ENCODE results near the gene CACNA2D3. TPM values are rescaled to one million over a fixed set of nuclear protein-coding genes. Genes with fewer than 3 reads are reported as not detected.

The CACNA2D3 gene
- total RNA-seq, 1 experiment from 2014 or later: not detected

DNA sequence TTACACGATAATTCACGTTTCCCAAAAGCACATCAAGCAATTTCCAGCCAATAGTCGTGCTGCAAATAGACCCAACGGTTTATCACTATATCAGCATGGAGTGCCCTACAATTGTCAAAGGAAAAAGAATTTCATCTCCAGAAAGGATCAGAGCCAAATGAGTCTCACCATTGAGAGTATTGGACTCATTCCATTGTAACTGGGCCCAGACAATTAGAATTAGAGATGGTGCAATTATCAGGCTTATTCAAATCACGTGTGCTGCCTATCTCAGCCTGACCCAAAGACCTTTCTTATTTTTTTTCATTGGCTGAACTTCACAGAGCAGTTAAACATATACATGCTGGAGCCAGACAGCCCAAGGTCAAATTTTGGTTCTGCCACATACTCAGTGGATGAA lies 892.6 kb downstream of the CACNA2D3 start:
- H3K4me3 ChIP-seq (ENCODE audit: low read depth, low read length): no peak overlapping the region
- CTCF ChIA-PET: no interaction called here
- Mint-ChIP-seq H3K9me3 (ENCODE audit: unreplicated experiment) (no peaks in the 10 kb centered on the region), H3K36me3 (ENCODE audit: insufficient read depth, unreplicated experiment) (no peaks in the 10 kb centered on the region), H3K4me3 (ENCODE audit: unreplicated experiment) (no peak overlapping the region), H3K27me3 (ENCODE audit: insufficient read depth, unreplicated experiment) (peaks cover 14% of the 10 kb centered on the region), H3K27ac (ENCODE audit: unreplicated experiment) (no peak overlapping the region), H3K4me1 (ENCODE audit: low read depth, unreplicated experiment) (no peaks in the 10 kb centered on the region)
- intact Hi-C loops (cut with micrococcal nuclease; ENCODE audit: unreplicated experiment): no loop called here
- DNase-seq: no peak
- TF ChIP-seq CTCF (IDR thresholded peaks at IDR 0.05; ENCODE audit: insufficient read depth in 1 of 2, low read depth in 1 of 2, low read length in 1 of 2, severe bottlenecking in 1 of 2, unreplicated experiment in 1 of 2): no peak
- H3K36me3 ChIP-seq (ENCODE audit: control insufficient read depth, insufficient read depth, low read length): no peaks in the 10 kb centered on the region
- no peaks in the 10 kb centered on the region for H3K9me3 ChIP-seq
- POLR2A ChIA-PET: no interaction called here
- no peaks in the 10 kb centered on the region for H3K27me3 ChIP-seq (replicated peaks; ENCODE audit: control insufficient read depth, insufficient read depth, low read length)
- BruUV-seq (replicated peaks): no TSS peak
- H3K4me1 ChIP-seq: no peaks in the 10 kb centered on the region

- ChIA-PET CTCF (no interaction called here), POLR2A (no interaction called here)
- DNase-seq: no peak
Measured at GRCh38 chr3:55017876-55018275, 895.5 kb downstream of the CACNA2D3 start.

DNA sequence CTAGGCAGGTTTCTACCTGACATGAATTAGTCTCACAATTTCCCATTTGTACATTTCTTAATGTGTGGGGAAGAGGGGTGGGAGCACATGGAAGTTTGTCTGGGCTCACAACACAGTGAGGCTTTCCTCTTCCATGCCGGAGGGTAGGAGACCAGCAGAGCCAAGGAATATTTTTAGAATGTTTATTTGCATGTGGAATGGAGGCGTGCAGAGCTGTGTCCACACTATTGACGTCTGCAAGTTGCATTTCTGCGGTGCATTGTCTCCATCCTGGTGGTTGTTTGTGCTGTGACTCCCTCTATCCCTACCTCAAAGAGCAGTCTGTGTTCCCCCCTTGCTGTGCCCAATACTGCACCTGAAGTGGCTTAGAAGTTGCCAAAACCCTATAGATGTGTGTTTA lies 908.6 kb downstream of the CACNA2D3 start:
- no peak for TF ChIP-seq CTCF (IDR thresholded peaks at IDR 0.05; ENCODE audit: insufficient read depth in 1 of 2, low read depth in 1 of 2, low read length in 1 of 2, severe bottlenecking in 1 of 2, unreplicated experiment in 1 of 2)
- Mint-ChIP-seq H3K36me3 (ENCODE audit: insufficient read depth, unreplicated experiment) (no peaks in the 10 kb centered on the region), H3K4me3 (ENCODE audit: unreplicated experiment) (no peak overlapping the region), H3K4me1 (ENCODE audit: low read depth, unreplicated experiment) (no peaks in the 10 kb centered on the region), H3K9me3 (ENCODE audit: unreplicated experiment) (no peaks in the 10 kb centered on the region), H3K27ac (ENCODE audit: unreplicated experiment) (no peak overlapping the region), H3K27me3 (ENCODE audit: insufficient read depth, unreplicated experiment) (peaks cover 22% of the 10 kb centered on the region)
- Histone ChIP-seq H3K36me3 (ENCODE audit: control insufficient read depth, insufficient read depth, low read length) (no peaks in the 10 kb centered on the region), H3K4me3 (ENCODE audit: low read depth, low read length) (no peak overlapping the region), H3K9me3 (no peaks in the 10 kb centered on the region), H3K4me1 (no peaks in the 10 kb centered on the region), H3K27me3 (replicated peaks; ENCODE audit: control insufficient read depth, insufficient read depth, low read length) (0 out of 2 replicates have a peak, but pooled peaks cover 1% of the 10 kb centered on the region)
- no peak for DNase-seq
- POLR2A ChIA-PET: no interaction called here
- intact Hi-C loops (cut with micrococcal nuclease; ENCODE audit: unreplicated experiment): no loop called here
- no TSS peak for BruUV-seq (replicated peaks)
- CTCF ChIA-PET: no interaction called here

More at GRCh38 chr3:55017876-55018275, 895.5 kb downstream of the CACNA2D3 start:
- Mint-ChIP-seq H3K9me3 (ENCODE audit: unreplicated experiment) (no peaks in the 10 kb centered on the region), H3K27ac (ENCODE audit: unreplicated experiment) (no peak overlapping the region), H3K4me1 (ENCODE audit: low read depth, unreplicated experiment) (no peaks in the 10 kb centered on the region), H3K36me3 (ENCODE audit: insufficient read depth, unreplicated experiment) (no peaks in the 10 kb centered on the region), H3K4me3 (ENCODE audit: unreplicated experiment) (no peak overlapping the region), H3K27me3 (ENCODE audit: insufficient read depth, unreplicated experiment) (peaks cover 15% of the 10 kb centered on the region)
- H3K27me3 ChIP-seq (replicated peaks; ENCODE audit: control insufficient read depth, insufficient read depth, low read length): no peaks in the 10 kb centered on the region
- H3K4me1 ChIP-seq: no peaks in the 10 kb centered on the region
- no peaks in the 10 kb centered on the region for H3K9me3 ChIP-seq
- BruUV-seq (replicated peaks): no TSS peak
- H3K36me3 ChIP-seq (ENCODE audit: control insufficient read depth, insufficient read depth, low read length): no peaks in the 10 kb centered on the region
- no peak for TF ChIP-seq CTCF (IDR thresholded peaks at IDR 0.05; ENCODE audit: insufficient read depth in 1 of 2, low read depth in 1 of 2, low read length in 1 of 2, severe bottlenecking in 1 of 2, unreplicated experiment in 1 of 2)
- intact Hi-C loops (cut with micrococcal nuclease; ENCODE audit: unreplicated experiment): no loop called here
- H3K4me3 ChIP-seq (ENCODE audit: low read depth, low read length): no peak overlapping the region

Measured in Caco-2 (cell line).